Uterus (tissue), 4 donors: ENCODE measurements around the gene LRRC8C. TPM values are rescaled to one million over a fixed set of nuclear protein-coding genes. Genes with fewer than 3 reads are reported as not detected.

Experiments used
- DNase-seq, 2 donors: peaks; one replicate each; pipeline ENCODE4 v3.0.0-alpha.2; 2019 to 2020
- H3K27ac ChIP-seq, 2 donors: fragments of 200-600 bp; sonication (generic); 1 replicate in 1 of 2; 2 replicates in 1 of 2; pipeline ENCODE4 v1.5.1; 2016 to 2018
- H3K27me3 ChIP-seq, 2 donors: fragments of 200-600 bp; sonication (generic); one replicate each; pipeline ENCODE4 v1.5.1; 2018 to 2019; ENCODE audit warnings: control low read depth in 1 of 2
- H3K36me3 ChIP-seq, 2 donors: fragments of 200-600 bp; sonication (generic); one replicate each; pipeline ENCODE4 v1.5.1; 2019; ENCODE audit warnings: control low read depth in 1 of 2
- H3K4me1 ChIP-seq, 2 donors: fragments of 200-600 bp; sonication (generic); one replicate each; pipeline ENCODE4 v1.5.1; 2018 to 2019; ENCODE audit warnings: control low read depth in 1 of 2
- H3K4me3 ChIP-seq, 2 donors: fragments of 200-600 bp; sonication (generic); 1 replicate in 1 of 2; 2 replicates in 1 of 2; pipeline ENCODE4 v1.5.1; 2018 to 2019; ENCODE audit warnings: mild to moderate bottlenecking in 1 of 2
- H3K9me3 ChIP-seq, 2 donors: fragments of 200-600 bp; sonication (generic); one replicate each; pipeline ENCODE4 v1.5.1; 2019; ENCODE audit warnings: control low read depth in 1 of 2
- POLR2A ChIP-seq, 2 donors: fragments of 450-650 bp; IDR thresholded peaks; one replicate each; pipeline ENCODE4 v1.6.1; 2016; ENCODE audit warnings: antibody characterized with exemption in 2 of 2, mild to moderate bottlenecking in 1 of 2, moderate library complexity in 1 of 2
- intact Hi-C: fragments of 100-400 bp; cut with DNase I; formaldehyde crosslinking; loops from one replicate; pipeline ENCODE4 v1.15.1; 2023; ENCODE audit warnings: low total_unique reads
- small RNA-seq: library from RNA; depleted of rRNA; stranded (forward); fragments of <200 nt; gene quantifications from one replicate; pipeline ENCODE3, GENCODE V24; 2016
- total RNA-seq, 4 donors: library from RNA; depleted of rRNA in 3 of 4; stranded (reverse); fragments of >200 nt in 3 of 4; gene quantifications; one replicate each; pipeline versions ENCODE4 v1.1.0 to v1.2.4, GENCODE V29; 2014 to 2023
- TF ChIP-seq, protein P1 (sequence below), 4 experiments: fragments of 200-600 bp in 2 of 4; fragments of 450-650 bp in 2 of 4; sonication (generic) in 2 of 4; IDR thresholded peaks; one replicate each; pipeline ENCODE4 v1.5.1; 2016 to 2019; ENCODE audit warnings: antibody characterized with exemption in 4 of 4, mild to moderate bottlenecking in 2 of 4, moderate library complexity in 1 of 4
- donor health status: DM: yes; HTN: yes; CAD: no.

LRRC8C gene
- total RNA-seq, 4 donors from 2014 or later, result 10.9 to 23.8 (median 19.8) TPM

DNA sequence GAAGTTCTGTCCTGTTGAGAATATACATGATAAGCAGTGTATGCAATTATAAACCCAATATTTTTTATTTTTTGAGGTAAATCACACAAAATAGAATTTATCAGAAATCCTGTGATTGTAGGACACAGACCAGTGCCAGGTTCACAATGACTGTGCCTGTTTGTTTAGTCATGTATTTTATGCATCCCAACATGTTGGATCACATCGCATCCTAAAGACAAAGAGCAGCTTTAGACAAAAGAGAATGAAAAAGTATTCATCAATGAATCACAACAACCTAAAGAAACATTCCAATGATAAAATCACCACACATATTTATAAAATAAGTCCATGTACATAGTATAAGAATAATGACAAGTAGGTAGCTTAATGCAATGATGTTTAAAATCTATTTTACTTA lies 134.7 kb downstream of the LRRC8C start:
- H3K4me1 ChIP-seq, result no peaks in the 10 kb centered on the region
- H3K36me3 ChIP-seq, result no peaks in the 10 kb centered on the region
- H3K27ac ChIP-seq, result no peak overlapping the region
- intact Hi-C loops, result loop anchor here (10.0 kb wide), 2 partner anchors 133 to 283 kb away; partner anchors contain the start of gene LRRC8C
- H3K27me3 ChIP-seq, result no peaks in the 10 kb centered on the region
- H3K4me3 ChIP-seq, result no peak overlapping the region
- no peaks in the 10 kb centered on the region for H3K9me3 ChIP-seq
- no peak for DNase-seq
- no peak for TF ChIP-seq POLR2A (IDR thresholded peaks at IDR 0.05)
- TF ChIP-seq, protein P1, sequence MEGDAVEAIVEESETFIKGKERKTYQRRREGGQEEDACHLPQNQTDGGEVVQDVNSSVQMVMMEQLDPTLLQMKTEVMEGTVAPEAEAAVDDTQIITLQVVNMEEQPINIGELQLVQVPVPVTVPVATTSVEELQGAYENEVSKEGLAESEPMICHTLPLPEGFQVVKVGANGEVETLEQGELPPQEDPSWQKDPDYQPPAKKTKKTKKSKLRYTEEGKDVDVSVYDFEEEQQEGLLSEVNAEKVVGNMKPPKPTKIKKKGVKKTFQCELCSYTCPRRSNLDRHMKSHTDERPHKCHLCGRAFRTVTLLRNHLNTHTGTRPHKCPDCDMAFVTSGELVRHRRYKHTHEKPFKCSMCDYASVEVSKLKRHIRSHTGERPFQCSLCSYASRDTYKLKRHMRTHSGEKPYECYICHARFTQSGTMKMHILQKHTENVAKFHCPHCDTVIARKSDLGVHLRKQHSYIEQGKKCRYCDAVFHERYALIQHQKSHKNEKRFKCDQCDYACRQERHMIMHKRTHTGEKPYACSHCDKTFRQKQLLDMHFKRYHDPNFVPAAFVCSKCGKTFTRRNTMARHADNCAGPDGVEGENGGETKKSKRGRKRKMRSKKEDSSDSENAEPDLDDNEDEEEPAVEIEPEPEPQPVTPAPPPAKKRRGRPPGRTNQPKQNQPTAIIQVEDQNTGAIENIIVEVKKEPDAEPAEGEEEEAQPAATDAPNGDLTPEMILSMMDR (IDR thresholded peaks at IDR 0.05), result no peak

Small RNAs within 50 kb of the gene (small RNA-seq; reads per million reads assigned to genes)
- not detected for gene AC093423.1

Other genes with a start within 250 kb of the LRRC8C start
- 1 to 10 TPM; 1.0 to 9.8 (median 7.6) TPM for gene LRRC8B, start 108.3 kb upstream of the LRRC8C start, total RNA-seq
- gene LRRC8D, start 187.9 kb downstream of the LRRC8C start, total RNA-seq, result 10 to 100 TPM; 12.0 to 47.4 (median 17.8) TPM